Superior temporal gyrus (tissue), 1 donor: ENCODE measurements around the gene EHF.

Source experiments
- DNase-seq: peaks from one replicate; pipeline ENCODE4 v3.0.0-alpha.2; 2016; ENCODE audit errors: extremely low spot score

Gene EHF

DNA sequence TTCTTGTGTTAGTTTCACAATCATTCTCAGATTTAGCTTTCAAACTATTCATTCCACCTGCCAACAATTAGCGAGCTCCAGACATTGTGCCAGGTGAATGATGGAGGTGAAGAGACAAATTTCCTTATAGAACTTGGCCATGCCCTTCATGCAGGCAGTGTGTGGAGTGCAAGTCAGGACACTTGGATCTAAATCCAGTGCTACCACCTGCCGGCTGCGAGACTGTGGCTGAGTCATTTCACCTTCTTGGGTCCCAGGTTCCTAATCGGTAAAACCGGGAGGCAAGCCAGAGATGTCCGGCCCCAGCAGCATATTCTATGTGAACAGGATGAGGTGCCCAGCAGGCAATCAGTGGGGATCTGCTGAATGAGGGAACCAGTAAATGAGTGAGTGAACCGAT, 18.6 kb upstream of the EHF start:
- no peak for DNase-seq

- DNase-seq, result no peak
These were observed 17.5 kb upstream of the EHF start for GRCh38 chr11:34603129-34604001.

GRCh38 chr11:34604145-34604544, 16.7 kb upstream of the EHF start:
- no peak for DNase-seq

- no peak for DNase-seq
These were observed 16.0 kb upstream of the EHF start for GRCh38 chr11:34604911-34605310.

DNA sequence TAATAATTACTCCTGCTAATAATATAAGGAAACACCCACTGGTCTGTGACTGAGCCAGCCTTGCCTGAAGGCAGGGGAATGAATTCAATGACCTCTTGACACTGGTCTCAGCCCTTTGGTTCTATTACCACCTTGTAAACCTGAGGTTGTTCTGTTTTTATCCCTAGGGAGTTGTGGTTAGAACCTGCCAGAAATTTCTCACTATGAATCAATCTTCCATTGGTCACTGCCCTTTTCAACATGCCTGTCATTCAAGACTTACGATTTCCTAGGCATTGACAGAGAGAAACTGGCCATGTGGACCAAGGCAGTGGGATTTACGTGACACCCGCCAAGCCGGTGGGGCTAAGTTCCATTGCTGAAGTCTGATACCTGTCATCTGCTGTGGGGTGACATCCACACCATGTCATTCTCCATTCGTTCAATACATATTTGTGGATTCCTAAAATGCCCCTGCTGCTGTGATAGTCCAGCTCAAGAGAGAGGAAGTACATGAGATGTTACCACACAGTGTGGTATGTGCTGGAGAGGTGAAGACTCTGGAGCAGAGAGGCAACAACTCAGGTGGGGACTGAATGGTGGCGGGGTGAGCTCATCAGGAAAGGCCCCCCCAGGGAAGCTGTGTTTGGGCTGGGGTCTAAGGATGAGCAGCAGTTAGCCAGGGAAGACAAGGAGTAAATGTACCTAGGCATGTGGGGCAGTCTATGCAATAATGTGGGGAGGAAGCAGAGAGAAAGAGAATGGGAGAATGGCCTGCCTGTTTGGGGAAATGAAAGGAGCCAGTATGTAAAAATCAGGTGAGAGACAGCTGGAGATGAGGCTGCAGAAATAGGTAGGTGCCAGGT, 15.2 kb upstream of the EHF start:
- no peak for DNase-seq

- DNase-seq, result no peak
These were observed 14.4 kb upstream of the EHF start for GRCh38 chr11:34606326-34607120.

- no peak for DNase-seq
These were observed 11.6 kb upstream of the EHF start for GRCh38 chr11:34609187-34609751.

- DNase-seq, result no peak
These were observed 11.0 kb upstream of the EHF start for GRCh38 chr11:34609850-34610249.

DNA sequence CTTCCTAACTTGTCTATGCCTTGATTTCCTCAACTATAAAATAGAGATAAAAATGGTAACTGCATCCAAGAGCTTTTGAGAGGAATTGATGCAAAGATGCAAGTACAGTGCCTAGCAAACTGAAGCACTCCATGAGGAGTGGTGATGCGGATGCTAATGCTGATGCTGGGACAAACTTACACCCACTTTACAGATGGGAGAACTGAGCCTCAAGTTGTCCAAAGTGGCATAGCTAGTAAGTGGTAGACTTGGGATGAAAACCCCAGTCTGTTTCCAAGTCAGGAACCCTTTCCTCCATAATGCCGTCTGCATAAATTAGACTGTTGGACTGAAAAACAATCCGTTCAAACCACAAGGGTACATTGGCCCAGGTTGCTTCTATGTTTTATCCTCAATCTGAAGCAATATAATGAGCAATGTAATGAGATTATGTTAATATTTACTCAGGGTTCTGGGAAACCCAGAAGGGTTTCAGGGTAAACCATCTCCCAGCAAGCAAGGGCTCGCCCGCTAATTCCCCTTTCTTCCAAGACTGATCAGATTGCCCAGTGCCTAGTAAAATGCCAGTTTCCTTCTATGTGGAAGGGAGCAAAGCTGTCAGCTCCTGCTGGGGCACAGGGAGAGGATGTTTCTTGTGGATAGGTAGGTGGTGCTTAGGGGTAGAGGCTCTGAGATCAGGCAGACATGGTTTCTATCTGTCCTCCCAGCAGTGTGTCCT, 10.4 kb upstream of the EHF start:
- DNase-seq, result no peak

GRCh38 chr11:34613015-34613414, 7.9 kb upstream of the EHF start:
- no peak for DNase-seq

GRCh38 chr11:34613552-34614056, 7.3 kb upstream of the EHF start:
- no peak for DNase-seq

DNA sequence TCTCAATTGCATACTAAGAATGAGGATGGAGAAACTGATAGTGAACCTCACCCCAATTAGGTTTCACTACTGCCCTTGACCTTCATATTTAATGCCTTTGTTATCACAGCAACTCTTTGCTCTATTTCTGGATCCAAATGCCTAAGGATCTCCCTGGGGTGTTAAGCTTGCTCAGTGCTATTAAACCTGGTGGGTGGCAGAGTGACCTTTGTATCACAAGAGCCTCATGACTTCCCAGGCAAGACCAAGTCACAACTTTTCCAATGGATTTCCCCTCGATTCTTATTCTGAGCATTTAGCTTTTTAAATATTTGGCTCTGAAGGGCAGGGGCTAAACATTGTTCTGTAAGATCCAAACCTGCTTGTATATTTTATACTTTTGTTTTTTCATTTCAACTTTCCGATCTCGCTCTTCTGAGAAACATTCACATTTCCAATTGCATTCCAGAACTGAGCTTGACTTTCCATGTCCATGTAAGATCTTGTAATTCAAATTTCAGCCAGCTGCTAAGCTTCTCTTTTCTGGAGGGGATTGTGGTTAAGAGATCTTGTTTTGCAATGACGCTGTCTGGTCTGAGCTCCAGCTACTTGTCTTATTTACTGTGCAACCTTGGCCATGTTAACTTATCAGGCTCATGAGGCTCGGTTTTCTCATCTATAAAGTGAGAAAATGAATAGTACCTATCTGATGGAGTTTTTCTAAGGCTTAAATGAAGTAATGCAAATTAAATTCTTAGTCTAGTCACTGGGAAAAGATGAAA, 6.4 kb upstream of the EHF start:
- DNase-seq, result no peak

DNA sequence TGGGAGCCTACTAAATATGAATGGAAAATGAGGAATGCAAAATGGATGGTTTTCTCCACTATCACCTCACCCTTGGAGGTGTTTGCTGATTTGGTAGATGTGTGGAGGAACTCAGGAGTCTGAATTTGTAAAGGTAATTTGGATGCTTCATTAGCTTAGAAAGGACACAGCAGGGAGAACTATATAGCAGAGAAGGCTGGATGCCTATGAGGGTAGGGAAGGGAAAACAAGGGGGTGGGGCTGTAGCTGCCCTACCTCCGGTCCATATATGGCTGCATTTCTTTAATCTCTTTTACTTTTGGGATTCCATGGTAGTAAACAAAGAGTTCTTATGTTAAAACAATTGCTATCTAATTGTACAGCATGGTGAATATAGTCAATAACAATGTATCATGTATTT, 4.8 kb upstream of the EHF start:
- no peak for DNase-seq

GRCh38 chr11:34616830-34617504, 3.9 kb upstream of the EHF start:
- DNase-seq, result no peak

- DNase-seq, result no peak
These were observed 2.5 kb upstream of the EHF start for GRCh38 chr11:34618406-34618805.

- DNase-seq, result no peak
These were observed 1.8 kb upstream of the EHF start for GRCh38 chr11:34619062-34619516.

- no peak for DNase-seq
These were observed 691 bp upstream of the EHF start for GRCh38 chr11:34620202-34620601.

- DNase-seq, result no peak
These were observed 983 bp downstream of the EHF start for GRCh38 chr11:34621876-34622275.

DNA sequence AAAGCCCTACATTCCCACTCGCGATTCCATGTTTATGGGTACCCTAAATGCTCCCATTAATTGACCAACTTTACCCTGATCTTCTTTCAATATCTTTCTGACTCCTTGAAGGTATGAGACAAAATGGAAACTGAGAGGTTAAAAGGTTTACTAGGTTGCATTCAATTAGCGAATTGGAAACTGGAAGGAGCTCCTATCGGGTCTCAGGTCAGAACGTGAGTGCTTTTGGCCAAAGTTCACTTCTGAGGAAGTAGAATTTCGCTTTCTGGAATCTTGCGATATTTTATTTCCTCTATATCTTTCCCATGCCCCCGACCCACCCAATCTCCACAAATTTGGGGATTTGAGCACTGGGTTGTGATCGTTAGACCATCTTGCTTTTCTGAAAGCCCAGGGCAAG, 2.6 kb downstream of the EHF start:
- no peak for DNase-seq

GRCh38 chr11:34624069-34624468, 3.2 kb downstream of the EHF start:
- no peak for DNase-seq
